H1 (cell line): ENCODE results near the gene LLGL1. TPM values are rescaled to one million over a fixed set of nuclear protein-coding genes. Genes with fewer than 3 reads are reported as not detected.

Source experiments
- CTCF ChIA-PET: fragments of 300-600 bp; sonication (Branson Sonifier 250); formaldehyde crosslinking; loops from one replicate; lab custom pipeline; 2021; ENCODE audit not compliant: partially characterized antibody; lab: Charles Lee
- POLR2A ChIA-PET: fragments of 300-600 bp; sonication (Branson Sonifier 250); formaldehyde crosslinking; loops from one replicate; lab custom pipeline; 2021; ENCODE audit warnings: inconsistent platforms; ENCODE audit not compliant: partially characterized antibody; lab: Charles Lee
- DNase-seq, 2 experiments: peaks; one replicate each; pipeline versions ENCODE4 v3.0.0 to v3.0.0-alpha.2; 2010 to 2022; ENCODE audit warnings: low spot score in 2 of 2, low read depth in 1 of 2, mixed read lengths in 1 of 2
- FAIRE-seq: peaks from 2 replicates; lab custom pipeline; 2011; peaks lifted over from hg19 to GRCh38; lab: Jason Lieb, UNC
- H2AFZ ChIP-seq: 2 replicates; pipeline ENCODE4 v1.8.1; 2012; ENCODE audit warnings: low read length, inconsistent platforms
- H2AK5ac ChIP-seq: 2 replicates; pipeline ENCODE4 v1.6.1; 2013; ENCODE audit warnings: low read depth, low read length
- H2BK120ac ChIP-seq: replicated peaks from 2 replicates; pipeline ENCODE3; 2013; ENCODE audit warnings: low read depth, low read length, inconsistent platforms
- H2BK12ac ChIP-seq: 2 replicates; pipeline ENCODE4 v1.6.1; 2013; ENCODE audit warnings: low read depth, low read length
- H2BK15ac ChIP-seq: 2 replicates; pipeline ENCODE4 v1.6.1; 2013; ENCODE audit warnings: low read length
- H2BK20ac ChIP-seq: 2 replicates; pipeline ENCODE4 v1.6.1; 2013; ENCODE audit warnings: low read length
- H2BK5ac ChIP-seq: 2 replicates; pipeline ENCODE4 v1.6.1; 2013; ENCODE audit warnings: low read depth, low read length
- H3K14ac ChIP-seq: 2 replicates; pipeline ENCODE4 v1.6.1; 2013; ENCODE audit warnings: inconsistent platforms; ENCODE audit not compliant: insufficient read length
- H3K18ac ChIP-seq: 2 replicates; pipeline ENCODE4 v1.6.1; 2013; ENCODE audit warnings: low read length; ENCODE audit errors: extremely low read depth
- H3K23ac ChIP-seq: 2 replicates; pipeline ENCODE4 v1.6.1; 2013; ENCODE audit warnings: inconsistent platforms; ENCODE audit not compliant: insufficient read length
- H3K23me2 ChIP-seq: 2 replicates; pipeline ENCODE4 v1.6.1; 2013; ENCODE audit warnings: low read depth, low read length
- H3K27ac ChIP-seq: 2 replicates; pipeline ENCODE4 v1.6.1; 2011; ENCODE audit warnings: low read depth, low read length, inconsistent platforms
- H3K27me3 ChIP-seq, 4 experiments: replicated peaks in 1 of 4; 1 replicate in 1 of 4; 2 replicates in 3 of 4; pipeline versions ENCODE4 v1.6.1 to v1.8.1; 2011 to 2013; ENCODE audit warnings: low read length in 3 of 4, mild to moderate bottlenecking in 3 of 4, inconsistent platforms in 2 of 4, mixed read lengths in 2 of 4, moderate library complexity in 1 of 4; ENCODE audit not compliant: control insufficient read depth in 3 of 4, insufficient read depth in 3 of 4; ENCODE audit errors: extremely low read depth in 1 of 4
- H3K36me3 ChIP-seq, 4 experiments: 2 replicates each; pipeline versions ENCODE4 v1.6.1 to v1.8.1; 2011 to 2013; ENCODE audit warnings: mild to moderate bottlenecking in 4 of 4, low read length in 3 of 4, moderate library complexity in 2 of 4, control low read depth in 1 of 4, inconsistent platforms in 1 of 4; ENCODE audit not compliant: insufficient read depth in 4 of 4, control insufficient read depth in 2 of 4
- H3K4ac ChIP-seq: replicated peaks from 2 replicates; pipeline ENCODE3; 2013; ENCODE audit warnings: low read length, low read depth, mixed read lengths, inconsistent platforms; ENCODE audit not compliant: insufficient read length
- H3K4me1 ChIP-seq, 4 experiments: replicated peaks in 1 of 4; 1 replicate in 1 of 4; 2 replicates in 3 of 4; pipeline versions ENCODE4 v1.6.1 to v1.8.1; 2011 to 2013; ENCODE audit warnings: low read length in 3 of 4, inconsistent platforms in 2 of 4, mixed read lengths in 1 of 4; ENCODE audit not compliant: insufficient read depth in 4 of 4, control insufficient read depth in 3 of 4
- H3K4me2 ChIP-seq, 2 experiments: 2 replicates each; pipeline versions ENCODE4 v1.6.1 to v1.8.1; 2011 to 2013; ENCODE audit warnings: low read depth in 2 of 2, low read length in 2 of 2, control low read depth in 1 of 2, inconsistent platforms in 1 of 2, mild to moderate bottlenecking in 1 of 2; ENCODE audit not compliant: insufficient read depth in 1 of 2
- H3K4me3 ChIP-seq, 4 experiments: fragments of 200-600, 300-600 bp in 1 of 4; sonication (generic), shearing (Covaris generic), sonication (Bioruptor Twin) in 1 of 4; 2 replicates each; pipeline versions ENCODE4 v1.5.1 to v1.8.1; 2011 to 2016; ENCODE audit warnings: low read length in 4 of 4, low read depth in 3 of 4, control low read depth in 2 of 4, inconsistent platforms in 2 of 4, mild to moderate bottlenecking in 2 of 4, mixed read lengths in 1 of 4, moderate library complexity in 1 of 4; ENCODE audit not compliant: insufficient read depth in 2 of 4; ENCODE audit errors: extremely low read depth in 1 of 4
- H3K56ac ChIP-seq: replicated peaks from 2 replicates; pipeline ENCODE3; 2013; ENCODE audit warnings: low read depth, mild to moderate bottlenecking, mixed read lengths, low read length, inconsistent platforms; ENCODE audit not compliant: insufficient read length
- H3K79me1 ChIP-seq: 2 replicates; pipeline ENCODE4 v1.6.1; 2013; ENCODE audit warnings: low read depth, low read length, control low read depth
- H3K79me2 ChIP-seq, 2 experiments: 2 replicates each; pipeline versions ENCODE4 v1.6.1 to v1.8.1; 2012 to 2013; ENCODE audit warnings: low read length in 2 of 2, mild to moderate bottlenecking in 2 of 2, inconsistent platforms in 1 of 2; ENCODE audit not compliant: insufficient read depth in 2 of 2, control insufficient read depth in 1 of 2
- H3K9ac ChIP-seq, 4 experiments: replicated peaks in 1 of 4; 1 replicate in 1 of 4; 2 replicates in 3 of 4; pipeline versions ENCODE4 v1.6.1 to v1.8.1; 2011 to 2013; ENCODE audit warnings: low read depth in 3 of 4, low read length in 3 of 4, control low read depth in 2 of 4, mild to moderate bottlenecking in 2 of 4, moderate library complexity in 2 of 4, inconsistent platforms in 1 of 4; ENCODE audit errors: extremely low read depth in 1 of 4
- H3K9me3 ChIP-seq, 2 experiments: 2 replicates each; pipeline versions ENCODE4 v1.6.1 to v1.8.1; 2012 to 2013; ENCODE audit warnings: mild to moderate bottlenecking in 2 of 2, moderate library complexity in 2 of 2, control low read depth in 1 of 2, inconsistent platforms in 1 of 2, low read depth in 1 of 2, low read length in 1 of 2, mixed read lengths in 1 of 2; ENCODE audit not compliant: insufficient read depth in 2 of 2
- H4K20me1 ChIP-seq, 2 experiments: replicated peaks in 1 of 2; 2 replicates each; pipeline versions ENCODE3 to v1.8.1; 2011 to 2013; ENCODE audit warnings: inconsistent platforms in 2 of 2, low read length in 2 of 2, mild to moderate bottlenecking in 1 of 2; ENCODE audit not compliant: insufficient read depth in 2 of 2, control insufficient read depth in 1 of 2
- H4K5ac ChIP-seq: 2 replicates; pipeline ENCODE4 v1.6.1; 2013; ENCODE audit warnings: low read length, low read depth, mixed read lengths, inconsistent platforms; ENCODE audit not compliant: insufficient read length
- H4K8ac ChIP-seq: 2 replicates; pipeline ENCODE4 v1.8.0; 2013; ENCODE audit warnings: mild to moderate bottlenecking, moderate library complexity, low read length, inconsistent platforms; ENCODE audit not compliant: insufficient read depth; ENCODE audit errors: extremely low read depth
- H4K91ac ChIP-seq: replicated peaks from 2 replicates; pipeline ENCODE3; 2013; ENCODE audit warnings: low read length, mixed read lengths, inconsistent platforms; ENCODE audit not compliant: insufficient read length
- SAP30 ChIP-seq: fragments of 300-600 bp; sonication (generic); IDR thresholded peaks from 2 replicates; pipeline ENCODE4 v1.7.1; 2012; ENCODE audit warnings: low read length, moderate library complexity, mild to moderate bottlenecking, inconsistent platforms; ENCODE audit not compliant: insufficient read depth, insufficient replicate concordance
- WGBS, 2 experiments: shearing (Covaris generic) in 1 of 2; methylation state at CpG; one replicate each; pipeline versions ENCODE4 v1.1.6 to v1.1.7; 2013 to 2015; ENCODE audit warnings: low lambda C conversion rate in 2 of 2, mixed read lengths in 2 of 2, inconsistent platforms in 1 of 2, low coverage in 1 of 2, missing lambda C conversion rate in 1 of 2; ENCODE audit not compliant: insufficient replicate concordance in 2 of 2, insufficient coverage in 1 of 2, insufficient read length in 1 of 2; ENCODE audit errors: extremely low coverage in 1 of 2, missing lambda C conversion rate in 1 of 2; 5-methylcytosine and 5-hydroxymethylcytosine counted together
- polyA plus RNA-seq, 7 experiments: library from polyadenylated mRNA; depleted of rRNA in 3 of 7; stranded (reverse) in 5 of 7; unstranded in 2 of 7; fragments of >200 nt in 5 of 7; fragments of 200-250 nt in 2 of 7; gene quantifications; 1 replicate in 5 of 7; 2 replicates in 1 of 7; 4 replicates in 1 of 7; pipeline versions ENCODE4 v1.2.1 to v1.2.3, GENCODE V29; 2011 to 2013; ENCODE audit warnings: missing spikeins in 2 of 7, mixed read lengths in 2 of 7
- total RNA-seq: library from RNA; stranded (reverse); fragmentation: NEBNext Ultra II Directional; extraction: Animal tissue kit (Norgen Biotek cat#: 25700); gene quantifications from 2 replicates; pipeline ENCODE4 v1.2.1, GENCODE V29; 2021

The LLGL1 gene
- total and polyA plus RNA-seq, 2 of the 8 experiments (the other 6 are each of a cell fraction or from before 2014, with no cell fraction given): 71.3 to 107 TPM

DNA sequence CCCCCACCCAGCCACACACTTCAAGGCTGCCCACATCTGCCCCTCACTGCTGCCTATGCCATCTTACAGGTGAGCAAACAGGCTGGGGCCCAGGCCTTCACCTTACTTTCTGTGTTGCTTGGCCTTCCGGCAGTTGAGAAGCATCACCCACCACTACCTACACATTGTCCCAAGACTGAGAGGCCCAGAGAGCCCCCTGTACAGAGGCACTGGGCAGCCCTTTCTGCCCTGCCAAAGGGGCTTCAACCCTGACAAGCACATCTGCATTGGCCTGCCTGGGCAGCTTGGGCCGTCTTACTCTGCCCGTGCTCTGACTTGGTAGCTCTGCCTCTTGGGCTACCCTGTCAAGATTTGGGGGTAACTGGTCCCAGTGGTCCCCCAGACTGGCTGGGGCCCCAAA is 36.2 kb downstream of the LLGL1 start:
- Histone ChIP-seq H2BK120ac (no peak overlapping the region), H3K4me3 (peak overlapping the region; percentile 76 to 88 (median 84); a peak in 6 of 8 replicates), H3K27me3 (no peaks in the 10 kb centered on the region), H3K79me2 (peaks cover 0 to 13% of the 10 kb centered on the region in 2 experiments; a peak in 1 of 4 replicates), H3K79me1 (peaks cover 11% of the 10 kb centered on the region), H2AK5ac (no peak overlapping the region), H2BK15ac (no peak overlapping the region), H3K4ac (no peak overlapping the region), H3K18ac (no peak overlapping the region), H3K56ac (no peak overlapping the region), H2BK20ac (no peak overlapping the region), H3K9me3 (no peaks in the 10 kb centered on the region), H2BK12ac (no peak overlapping the region), H4K5ac (no peak overlapping the region), H4K8ac (no peak overlapping the region; the same call in 1 of the 2 replicates), H3K14ac (no peak overlapping the region), H3K23me2 (peaks cover 14% of the 10 kb centered on the region), H3K27ac (no peak overlapping the region), H3K36me3 (peaks cover 3 to 19% (median 10%) of the 10 kb centered on the region in 4 experiments; a peak in 7 of 8 replicates), H3K9ac (peak overlapping the region in 1 of 4 experiments; percentile 77; a peak in 3 of 7 replicates), H2BK5ac (no peak overlapping the region; the same call in 1 of the 2 replicates), H4K20me1 (peaks cover 2 to 3% of the 10 kb centered on the region in 2 experiments), H3K4me2 (peak overlapping the region; percentile 64 to 79), H2AFZ (no peak overlapping the region), H4K91ac (no peak overlapping the region), H3K23ac (no peak overlapping the region), H3K4me1 (peaks cover 4 to 28% (median 17%) of the 10 kb centered on the region in 4 experiments)
- FAIRE-seq (no peak), DNase-seq (no peak)
- WGBS, 2 experiments: 94% methylated on average over 3 of the region's 3 CpGs; no CpG with 5 or more reads in 1 of the 2 experiments
- CTCF ChIA-PET: interaction anchor here (0.8 to 5.4 kb wide), 4 partner anchors 10 to 120 kb away, joined by 3 to 30 read pairs (median 6); no protein-coding TSS in a partner anchor
- TF ChIP-seq SAP30: no peak
- POLR2A ChIA-PET: interaction anchor here (1.1 to 11.5 kb wide), 8 partner anchors 7 to 102 kb away, joined by 3 to 171 read pairs (median 14); partner anchors contain the start of gene SHMT1
